Thymus (tissue), 11 donors: ENCODE data around the gene COL15A1. TPM values are rescaled to one million over a fixed set of nuclear protein-coding genes. Genes with fewer than 3 reads are reported as not detected.

ENCODE experiments used
- DNase-seq, 9 donors: peaks; one replicate each; pipeline ENCODE4 v3.0.0-alpha.2; 2013; ENCODE audit warnings: low spot score in 9 of 9, low read depth in 6 of 9, missing footprints in 1 of 9
- H3K27ac ChIP-seq, 2 donors: one replicate each; pipeline ENCODE4 v1.5.1; 2013; ENCODE audit warnings: control low read depth in 1 of 2, low read depth in 1 of 2, low read length in 1 of 2, mild to moderate bottlenecking in 1 of 2, moderate library complexity in 1 of 2
- H3K27me3 ChIP-seq, 2 donors: one replicate each; pipeline ENCODE4 v1.5.1; 2013; ENCODE audit warnings: low read length in 1 of 2; ENCODE audit not compliant: control insufficient read depth in 2 of 2, insufficient read depth in 1 of 2
- H3K36me3 ChIP-seq, 2 donors: one replicate each; pipeline ENCODE4 v1.5.1; 2013; ENCODE audit warnings: low read length in 1 of 2, mild to moderate bottlenecking in 1 of 2, moderate library complexity in 1 of 2; ENCODE audit not compliant: control insufficient read depth in 2 of 2, insufficient read depth in 2 of 2
- H3K4me1 ChIP-seq, 2 donors: one replicate each; pipeline ENCODE4 v1.5.1; 2013; ENCODE audit warnings: low read length in 2 of 2; ENCODE audit not compliant: control insufficient read depth in 2 of 2, insufficient read depth in 2 of 2
- H3K4me3 ChIP-seq, 2 donors: one replicate each; pipeline ENCODE4 v1.5.1; 2013; ENCODE audit warnings: low read length in 2 of 2, control low read depth in 1 of 2, mild to moderate bottlenecking in 1 of 2
- H3K9me3 ChIP-seq, 2 donors: one replicate each; pipeline ENCODE4 v1.5.1; 2013; ENCODE audit warnings: low read length in 1 of 2, mild to moderate bottlenecking in 1 of 2; ENCODE audit not compliant: control insufficient read depth in 2 of 2, insufficient read depth in 1 of 2
- WGBS: extraction: QIAGEN DNeasy Blood & Tissue Kit; methylation state at CpG from one replicate; pipeline ENCODE4 v1.1.7; 2013; 5-methylcytosine and 5-hydroxymethylcytosine counted together
- polyA plus RNA-seq: library from polyadenylated mRNA; stranded (reverse); fragments of 200-250 nt; gene quantifications from one replicate; pipeline ENCODE4 v1.2.3, GENCODE V29; 2013
- total RNA-seq: library from RNA; stranded (reverse); fragments of 120-200 nt; gene quantifications from one replicate; pipeline ENCODE4 v1.2.4, GENCODE V29; 2013
- donor health status: healthy.

Gene COL15A1
- total and polyA plus RNA-seq, 2 donors, result 3.8 to 13.2 TPM

DNA sequence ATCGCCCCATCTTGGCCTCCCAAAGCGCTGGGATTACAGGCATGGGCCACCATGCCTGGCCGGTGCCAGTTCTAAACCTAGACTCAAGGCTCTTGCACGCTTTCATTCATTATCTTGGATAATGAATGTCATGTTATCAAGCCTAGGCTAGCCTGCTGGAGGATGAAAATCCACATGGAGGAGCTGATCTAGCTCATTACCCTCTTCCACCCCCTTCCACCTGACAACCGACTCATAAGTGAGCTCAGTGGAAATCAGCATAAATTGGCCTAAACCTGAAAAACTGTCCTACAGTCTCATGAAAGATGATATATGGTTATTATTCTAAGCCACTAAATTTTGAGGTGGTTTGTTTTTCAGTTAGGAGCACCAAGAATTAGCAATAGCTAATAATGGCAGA lies 157.6 kb downstream of the COL15A1 start:
- H3K27ac ChIP-seq, result no peak overlapping the region
- WGBS, result 98% methylated on average over 5 of the region's 5 CpGs

DNA sequence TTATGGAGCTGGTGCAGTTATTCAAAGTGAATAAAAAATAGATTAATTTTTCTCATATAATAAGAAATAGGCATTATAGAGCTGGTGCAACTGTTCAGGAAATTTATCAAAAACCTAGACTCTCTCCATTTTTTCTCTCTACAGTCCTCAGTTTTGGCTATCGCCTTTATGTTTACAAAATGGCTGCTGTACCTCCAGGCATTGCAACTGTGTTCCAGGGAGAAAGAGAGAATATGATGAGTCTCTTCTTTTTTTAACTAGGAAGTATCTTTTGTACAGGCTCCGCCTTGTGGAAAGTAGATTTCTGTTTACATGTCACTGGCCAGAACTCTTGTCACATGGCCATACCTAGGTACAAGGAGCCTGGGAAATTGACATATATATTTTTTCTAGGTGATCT lies 158.1 kb downstream of the COL15A1 start:
- Histone ChIP-seq H3K27ac (no peak overlapping the region), H3K9me3 (no peaks in the 10 kb centered on the region), H3K36me3 (no peaks in the 10 kb centered on the region), H3K27me3 (peaks cover 5 to 21% of the 10 kb centered on the region in 2 donors), H3K4me3 (no peak overlapping the region), H3K4me1 (peaks cover 14 to 16% of the 10 kb centered on the region in 2 donors)
- 97% methylated on average over 2 of the region's 2 CpGs for WGBS
- DNase-seq, result no peak

More for the DNA sequence above, 157.6 kb downstream of the COL15A1 start:
- H3K36me3 ChIP-seq, result no peaks in the 10 kb centered on the region
- H3K4me1 ChIP-seq, result peaks cover 9 to 11% of the 10 kb centered on the region in 2 donors
- no peak for DNase-seq
- H3K9me3 ChIP-seq, result no peaks in the 10 kb centered on the region
- no peak overlapping the region for H3K4me3 ChIP-seq
- peaks cover 5 to 21% of the 10 kb centered on the region in 2 donors for H3K27me3 ChIP-seq

DNA sequence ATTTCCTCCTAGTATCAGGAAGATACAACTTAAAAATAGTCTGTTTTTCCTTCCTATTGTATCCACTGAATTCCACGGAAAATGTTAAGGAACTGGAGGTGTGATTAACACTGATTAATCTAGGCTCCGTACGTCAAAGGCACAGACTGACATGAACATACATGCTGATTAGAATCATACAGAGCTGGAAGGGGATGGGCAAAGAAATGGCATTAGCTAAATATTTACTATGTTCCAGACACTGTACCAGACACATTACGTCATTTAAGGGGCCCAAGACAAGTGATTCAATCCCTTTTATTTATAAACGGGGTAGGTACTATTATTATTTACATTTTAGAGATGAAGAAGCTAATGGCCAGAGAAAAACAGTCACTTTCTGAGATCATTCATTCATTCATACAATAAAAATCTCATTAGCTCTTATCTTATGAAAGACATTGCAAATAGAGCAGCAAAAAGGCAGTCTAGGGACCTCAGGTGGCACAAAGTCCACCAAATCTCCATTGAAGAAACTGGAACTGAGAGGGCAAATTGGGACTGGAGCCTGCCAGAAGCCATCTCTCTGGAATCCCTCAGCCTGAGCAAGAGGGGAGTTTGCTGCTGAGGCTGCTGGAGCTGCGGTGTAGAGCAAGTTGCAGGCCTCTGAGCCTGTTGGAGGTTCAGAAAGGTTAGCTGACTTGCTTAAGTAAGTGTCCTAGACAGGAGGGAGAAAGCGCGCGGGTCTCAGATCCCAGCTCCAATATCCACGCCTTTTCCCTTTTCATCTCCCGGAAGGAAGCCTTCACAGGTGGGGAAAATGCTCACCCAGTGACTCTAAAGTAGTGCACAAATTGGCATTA lies 159.6 kb downstream of the COL15A1 start:
- Histone ChIP-seq H3K4me1 (peaks cover 22 to 25% of the 10 kb centered on the region in 2 donors), H3K27me3 (peaks cover 5 to 21% of the 10 kb centered on the region in 2 donors), H3K27ac (no peak overlapping the region), H3K9me3 (no peaks in the 10 kb centered on the region), H3K36me3 (no peaks in the 10 kb centered on the region), H3K4me3 (no peak overlapping the region)
- WGBS, result 95% methylated on average over 11 of the region's 11 CpGs
- no peak for DNase-seq

DNA sequence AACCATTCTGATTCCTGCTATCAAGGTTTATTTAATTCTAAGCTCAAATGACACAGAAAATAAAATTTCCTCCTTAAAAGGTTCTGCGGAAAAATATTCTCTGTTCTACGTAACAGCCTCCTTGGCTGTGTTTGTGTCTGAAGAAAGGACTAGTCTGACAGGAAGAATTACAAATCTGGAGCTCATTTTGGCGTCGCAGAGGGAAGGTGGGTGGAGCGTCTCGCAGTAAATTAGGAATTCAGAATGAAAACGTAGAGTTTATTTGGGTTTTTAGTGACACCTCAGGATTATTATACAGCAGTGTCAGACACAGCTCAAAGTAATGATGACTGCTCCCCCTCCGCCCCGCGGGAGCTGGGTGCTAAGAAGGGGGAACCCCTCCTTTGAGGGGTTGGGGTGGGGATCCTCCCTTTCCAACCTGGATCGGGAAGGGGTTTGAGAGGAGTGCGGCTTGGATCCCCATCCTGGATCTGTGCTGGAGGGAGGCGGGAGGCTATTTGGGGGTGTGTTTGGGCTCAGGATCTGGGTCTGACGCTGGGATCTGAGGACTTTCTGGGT lies 160.3 kb downstream of the COL15A1 start:
- WGBS, result 22% methylated on average over 14 of the region's 14 CpGs
- Histone ChIP-seq H3K27me3 (peaks cover 5 to 21% of the 10 kb centered on the region in 2 donors), H3K9me3 (no peaks in the 10 kb centered on the region), H3K27ac (peak overlapping the region; percentile 7 to 87), H3K4me1 (peaks cover 22 to 25% of the 10 kb centered on the region in 2 donors), H3K4me3 (peak overlapping the region; percentile 58 to 87), H3K36me3 (no peaks in the 10 kb centered on the region)
- no peak for DNase-seq

DNA sequence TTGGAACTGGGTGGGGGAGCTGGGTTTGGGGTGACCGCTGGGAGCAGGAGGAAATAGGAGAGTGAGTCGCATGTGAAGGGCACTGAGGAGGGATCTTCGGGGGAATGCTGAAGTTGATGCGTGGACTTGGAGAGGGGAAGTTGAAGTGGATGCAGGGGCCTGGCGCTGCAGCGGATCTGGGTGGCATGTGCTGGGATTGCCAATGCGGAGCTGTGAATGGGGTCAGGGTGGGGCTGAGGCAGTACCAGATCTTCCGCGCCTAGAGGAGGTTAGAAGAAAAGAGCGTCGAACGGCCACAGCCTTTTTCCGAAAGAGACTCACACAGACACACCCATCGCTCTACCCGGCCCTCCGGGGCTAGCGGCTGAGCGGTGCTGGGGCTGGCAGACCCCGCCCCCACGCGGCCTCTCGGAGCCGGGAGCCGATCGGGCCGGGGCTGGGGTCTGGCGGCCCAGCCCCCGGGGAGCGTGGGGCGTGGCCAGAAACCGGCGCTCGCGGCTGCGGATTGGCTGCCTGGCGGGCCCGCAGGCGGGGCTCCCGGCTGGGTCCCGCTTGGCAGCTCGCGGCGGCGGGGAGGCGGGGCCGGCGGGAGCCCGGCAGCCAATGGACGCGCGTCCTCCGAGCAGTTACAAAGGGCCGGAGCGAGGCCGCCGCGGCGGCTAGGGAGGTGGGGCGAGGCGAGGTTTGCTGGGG lies 160.9 kb downstream of the COL15A1 start, which contains the start of gene TGFBR1:
TGFBR1 (plus strand) TSS at position 655 of the 693 bp plus-strand sequence. CDS start 93 bp downstream, outside the sequence.
- Histone ChIP-seq H3K36me3 (no peaks in the 10 kb centered on the region), H3K27ac (peak within 1 kb of the TSS; percentile 7 to 89), H3K4me1 (peaks cover 22 to 28% of the 10 kb centered on the region in 2 donors), H3K4me3 (peak within 1 kb of the TSS; percentile 58 to 87), H3K9me3 (no peaks in the 10 kb centered on the region), H3K27me3 (peaks cover 5 to 21% of the 10 kb centered on the region in 2 donors)
- peak; percentile 56 to 95 (median 88) for DNase-seq
- under 1% methylated on average over 60 of the region's 60 CpGs for WGBS

DNA sequence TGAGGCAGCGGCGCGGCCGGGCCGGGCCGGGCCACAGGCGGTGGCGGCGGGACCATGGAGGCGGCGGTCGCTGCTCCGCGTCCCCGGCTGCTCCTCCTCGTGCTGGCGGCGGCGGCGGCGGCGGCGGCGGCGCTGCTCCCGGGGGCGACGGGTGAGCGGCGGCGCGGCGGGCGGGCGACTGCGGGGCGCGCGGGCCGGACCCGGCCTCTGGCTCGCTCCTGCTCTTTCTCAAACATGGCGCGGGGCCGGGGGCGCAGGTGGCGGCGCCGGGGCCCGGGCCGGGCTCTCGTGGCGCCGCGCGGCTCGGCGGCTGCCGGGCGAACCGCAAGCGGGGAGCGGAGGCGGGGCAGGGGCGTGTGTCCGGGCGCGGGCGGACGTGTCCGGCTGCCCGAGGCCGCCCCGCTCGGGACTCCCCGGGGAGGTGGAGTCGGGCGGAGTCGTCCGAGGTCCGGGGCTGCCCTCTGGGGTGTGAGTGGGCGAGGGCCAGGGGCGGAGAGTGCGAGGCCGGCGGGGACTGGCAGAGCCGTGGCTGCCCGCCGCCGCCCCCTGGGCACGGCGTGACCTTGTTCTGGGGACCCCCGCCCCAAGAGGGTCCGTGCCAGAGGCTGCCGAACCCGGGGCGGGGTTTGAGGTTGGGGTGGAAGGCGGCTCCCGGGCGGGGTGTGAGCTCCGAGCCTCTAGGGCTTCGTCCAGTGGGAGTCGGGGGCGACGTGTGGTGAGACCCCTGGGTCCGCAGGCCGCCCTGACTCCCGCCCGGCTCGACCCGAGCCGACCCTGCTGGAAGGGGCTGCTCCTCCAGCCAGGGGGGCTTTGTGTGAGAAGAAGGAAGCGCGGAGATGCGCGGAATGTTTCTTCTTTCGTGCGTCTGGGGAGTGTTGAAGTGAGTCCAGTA lies 161.7 kb downstream of the COL15A1 start:
- peak overlapping the region; percentile 58 to 87 for H3K4me3 ChIP-seq
- H3K4me1 ChIP-seq, result peaks cover 22 to 29% of the 10 kb centered on the region in 2 donors
- H3K27ac ChIP-seq, result peak overlapping the region in 1 of 2 donors; percentile 89
- H3K36me3 ChIP-seq, result no peaks in the 10 kb centered on the region
- under 1% methylated on average over 118 of the region's 118 CpGs for WGBS
- H3K27me3 ChIP-seq, result peaks cover 5 to 21% of the 10 kb centered on the region in 2 donors
- H3K9me3 ChIP-seq, result no peaks in the 10 kb centered on the region
- DNase-seq, result peak in 4 of 9 donors; percentile 19 to 69 (median 34)

DNA sequence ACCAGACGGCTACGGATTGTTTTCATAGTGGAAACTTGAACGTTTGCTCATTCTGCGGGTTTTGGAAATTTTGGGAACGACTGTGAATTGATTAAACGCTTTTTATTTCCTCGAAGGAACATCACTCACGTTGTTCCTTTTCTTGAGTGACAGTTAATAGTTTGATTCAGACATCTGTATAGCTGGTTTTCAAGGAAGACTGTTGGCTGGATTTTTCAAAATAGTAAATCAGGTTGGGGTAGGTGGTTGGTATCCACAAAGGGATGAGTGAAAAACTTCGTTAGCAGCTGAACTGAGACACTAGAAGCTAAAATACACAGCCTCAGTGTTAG lies 162.3 kb downstream of the COL15A1 start:
- Histone ChIP-seq H3K4me1 (peaks cover 22 to 29% of the 10 kb centered on the region in 2 donors), H3K27ac (no peak overlapping the region), H3K27me3 (peaks cover 5 to 21% of the 10 kb centered on the region in 2 donors), H3K4me3 (peak overlapping the region; percentile 58 to 87), H3K9me3 (no peaks in the 10 kb centered on the region), H3K36me3 (no peaks in the 10 kb centered on the region)
- DNase-seq, result no peak
- under 1% methylated on average over 9 of the region's 9 CpGs for WGBS

DNA sequence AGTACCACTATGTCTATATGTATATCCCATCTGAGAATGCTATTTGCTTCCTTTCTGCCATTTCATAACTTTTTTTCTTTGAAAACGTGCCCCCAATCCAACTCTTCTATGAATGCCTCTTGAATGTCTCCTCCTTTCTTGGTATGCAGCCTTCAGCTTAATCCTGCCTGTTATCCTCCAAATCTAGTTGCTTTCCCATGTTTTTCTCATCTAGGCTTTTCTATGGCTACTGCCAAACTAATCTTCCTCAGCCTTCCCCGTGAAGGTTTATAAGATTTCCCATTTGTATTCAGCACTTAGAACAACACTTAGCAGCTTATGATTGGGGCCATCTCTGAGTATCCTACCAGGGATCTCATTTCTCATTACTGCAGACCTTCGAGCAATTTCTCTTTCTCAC lies 163.7 kb downstream of the COL15A1 start:
- no peaks in the 10 kb centered on the region for H3K9me3 ChIP-seq
- H3K36me3 ChIP-seq, result no peaks in the 10 kb centered on the region
- H3K27me3 ChIP-seq, result peaks cover 5 to 21% of the 10 kb centered on the region in 2 donors
- no peak overlapping the region for H3K27ac ChIP-seq
- H3K4me1 ChIP-seq, result peaks cover 30 to 36% of the 10 kb centered on the region in 2 donors
- 22% methylated on average over 3 of the region's 3 CpGs for WGBS
- H3K4me3 ChIP-seq, result no peak overlapping the region
- DNase-seq, result no peak
